Smooth muscle cell (in vitro differentiated cells): ENCODE data around the gene CD48. TPM values are rescaled to one million over a fixed set of nuclear protein-coding genes. Genes with fewer than 3 reads are reported as not detected.

Source experiments
- DNase-seq: peaks from one replicate; lab custom pipeline; 2025; ENCODE audit not compliant: unreplicated experiment; lab: John Stamatoyannopoulos, UW
- H2AFZ ChIP-seq: fragments of 200-600 bp; sonication (generic); 2 replicates; pipeline ENCODE4 v1.6.0; 2016; ENCODE audit warnings: antibody characterized with exemption, low read depth, mild to moderate bottlenecking
- H3F3A ChIP-seq: fragments of 200-600 bp; sonication (generic); 2 replicates; pipeline ENCODE4 v1.6.0; 2017; ENCODE audit warnings: antibody characterized with exemption, low read depth
- H3K27ac ChIP-seq: fragments of 200-600 bp; sonication (generic); 2 replicates; pipeline ENCODE4 v1.5.1; 2016; ENCODE audit warnings: low read depth, mild to moderate bottlenecking
- H3K27me3 ChIP-seq: fragments of 200-600 bp; sonication (generic); 2 replicates; pipeline ENCODE4 v1.6.1; 2016; ENCODE audit warnings: low read depth, mild to moderate bottlenecking
- H3K36me3 ChIP-seq: fragments of 200-600 bp; sonication (generic); 2 replicates; pipeline ENCODE4 v1.5.1; 2016; ENCODE audit warnings: low read depth
- H3K4me1 ChIP-seq: fragments of 200-600 bp; sonication (generic); 2 replicates; pipeline ENCODE4 v1.5.1; 2016; ENCODE audit warnings: low read depth
- H3K4me2 ChIP-seq: fragments of 200-600 bp; sonication (generic); 2 replicates; pipeline ENCODE4 v1.6.0; 2016; ENCODE audit warnings: mild to moderate bottlenecking
- H3K4me3 ChIP-seq: fragments of 200-600 bp; sonication (generic); 2 replicates; pipeline ENCODE4 v1.5.1; 2016; ENCODE audit warnings: mild to moderate bottlenecking
- H3K79me2 ChIP-seq: fragments of 200-600 bp; sonication (generic); 2 replicates; pipeline ENCODE4 v1.6.0; 2016; ENCODE audit warnings: low read depth, mild to moderate bottlenecking
- H3K9ac ChIP-seq: fragments of 200-600 bp; sonication (generic); 2 replicates; pipeline ENCODE4 v1.6.0; 2016; ENCODE audit warnings: low read depth
- H3K9me3 ChIP-seq: fragments of 200-600 bp; sonication (generic); replicated peaks from 2 replicates; pipeline ENCODE4 v1.5.1; 2016; ENCODE audit warnings: low read depth
- H4K20me1 ChIP-seq: fragments of 200-600 bp; sonication (generic); 2 replicates; pipeline ENCODE4 v1.6.0; 2016; ENCODE audit warnings: low read depth
- CTCF ChIP-seq: fragments of 200-600 bp; sonication (generic); IDR thresholded peaks from 2 replicates; pipeline ENCODE4 v1.5.1; 2017; ENCODE audit warnings: borderline replicate concordance, mild to moderate bottlenecking, antibody characterized with exemption; ENCODE audit not compliant: insufficient read depth, poor library complexity, severe bottlenecking
- WGBS: methylation state at CpG from one replicate; pipeline ENCODE4 v1.1.7; 2016; ENCODE audit warnings: low lambda C conversion rate; 5-methylcytosine and 5-hydroxymethylcytosine counted together
- polyA plus RNA-seq: library from polyadenylated mRNA; unstranded; fragments of >200 nt; fragmentation: Nextera tagmentation; extraction: Ambion mirVana; gene quantifications from 2 replicates; pipeline ENCODE4 v1.2.1, GENCODE V29; 2016
- total RNA-seq: library from RNA; depleted of rRNA; stranded (reverse); fragments of >200 nt; gene quantifications from 2 replicates; pipeline ENCODE4 v1.2.3, GENCODE V29; 2014

Gene CD48
- total and polyA plus RNA-seq, 2 experiments from 2014 or later = 0.37 TPM; not detected in 1

- WGBS = 90% methylated on average over 2 of the region's 2 CpGs
- Histone ChIP-seq H3K27me3 (no peaks in the 10 kb centered on the region), H3K9ac (no peak overlapping the region), H3K27ac (no peak overlapping the region), H2AFZ (no peak overlapping the region), H3K4me3 (no peak overlapping the region), H3F3A (no peaks in the 10 kb centered on the region), H4K20me1 (no peaks in the 10 kb centered on the region), H3K9me3 (no peaks in the 10 kb centered on the region), H3K4me1 (no peaks in the 10 kb centered on the region), H3K36me3 (no peaks in the 10 kb centered on the region), H3K4me2 (no peak overlapping the region), H3K79me2 (no peaks in the 10 kb centered on the region)
- no peak for TF ChIP-seq CTCF
- DNase-seq = no peak
Observed at GRCh38 chr1:160658814-160659193, 52.8 kb downstream of the CD48 start.

DNA sequence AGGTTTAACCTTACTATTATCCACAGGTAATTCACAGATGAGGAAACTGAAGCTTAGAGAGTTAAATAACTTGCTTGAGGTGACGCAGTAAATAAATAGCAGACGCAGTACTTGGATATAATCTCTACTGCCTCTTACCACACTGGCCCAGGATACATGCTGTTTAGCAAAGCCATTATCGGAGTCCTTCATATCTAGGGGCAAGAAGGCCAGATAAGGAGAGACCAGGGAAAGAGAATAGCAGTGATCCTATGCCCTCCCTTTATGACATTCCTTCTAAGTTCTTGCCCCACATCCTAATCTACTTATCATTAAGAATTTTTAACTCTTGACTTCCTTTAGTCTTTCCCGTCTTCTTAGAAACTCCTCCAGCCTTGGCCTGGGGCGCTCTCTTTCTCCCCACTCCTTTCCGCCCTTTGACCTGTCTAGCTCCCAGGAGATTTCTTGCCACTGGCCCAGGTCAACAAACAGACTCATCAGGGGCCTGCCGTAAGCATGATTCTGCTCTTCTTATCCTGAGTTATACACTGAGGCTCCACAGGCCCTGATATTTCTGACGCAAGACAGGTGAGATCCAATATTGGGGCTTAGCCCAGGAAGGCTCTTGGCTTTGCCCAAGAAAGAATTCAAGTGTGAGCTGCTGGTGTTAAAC lies 53.3 kb downstream of the CD48 start:
- Histone ChIP-seq H3K4me1 (no peaks in the 10 kb centered on the region), H3K4me3 (no peak overlapping the region), H3K27me3 (no peaks in the 10 kb centered on the region), H3K79me2 (no peaks in the 10 kb centered on the region), H3K36me3 (no peaks in the 10 kb centered on the region), H4K20me1 (no peaks in the 10 kb centered on the region), H3K9ac (no peak overlapping the region), H3K27ac (no peak overlapping the region), H3K4me2 (no peak overlapping the region), H3K9me3 (no peaks in the 10 kb centered on the region), H2AFZ (no peak overlapping the region), H3F3A (no peaks in the 10 kb centered on the region)
- DNase-seq = no peak
- TF ChIP-seq CTCF = no peak
- WGBS = 55% methylated on average over 8 of the region's 8 CpGs

GRCh38 chr1:160657250-160657781 lies 54.3 kb downstream of the CD48 start:
- H3K9me3 ChIP-seq = no peaks in the 10 kb centered on the region
- H2AFZ ChIP-seq = no peak overlapping the region
- no peak for TF ChIP-seq CTCF
- no peak overlapping the region for H3K27ac ChIP-seq
- 64% methylated on average over 5 of the region's 5 CpGs for WGBS
- no peaks in the 10 kb centered on the region for H3F3A ChIP-seq
- no peak for DNase-seq
- H3K4me3 ChIP-seq = no peak overlapping the region
- H3K9ac ChIP-seq = no peak overlapping the region
- H3K36me3 ChIP-seq = no peaks in the 10 kb centered on the region
- H3K4me1 ChIP-seq = peaks cover 3% of the 10 kb centered on the region
- H4K20me1 ChIP-seq = no peaks in the 10 kb centered on the region
- no peak overlapping the region for H3K4me2 ChIP-seq
- H3K79me2 ChIP-seq = no peaks in the 10 kb centered on the region
- no peaks in the 10 kb centered on the region for H3K27me3 ChIP-seq

DNA sequence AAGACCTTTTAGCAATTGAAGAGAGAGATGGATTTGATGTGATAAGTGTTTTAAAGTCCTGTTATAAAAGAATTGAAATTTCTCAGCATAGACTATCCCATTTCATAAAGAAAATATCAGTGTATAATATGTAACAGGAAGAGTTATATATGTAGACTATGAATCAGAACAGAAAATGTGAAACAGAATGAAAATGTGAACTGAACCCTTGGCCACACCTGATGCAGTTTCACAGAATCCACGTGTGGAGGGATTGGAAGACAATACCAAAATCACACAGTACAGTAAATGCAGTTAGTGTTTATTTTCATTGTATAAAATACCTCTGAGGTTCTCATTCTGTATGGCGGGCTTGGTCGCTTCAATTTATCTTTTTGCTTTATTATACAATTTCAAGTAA lies 54.9 kb downstream of the CD48 start:
- H3K4me1 ChIP-seq = peaks cover 7% of the 10 kb centered on the region
- no peaks in the 10 kb centered on the region for H3K36me3 ChIP-seq
- H3F3A ChIP-seq = no peaks in the 10 kb centered on the region
- no peaks in the 10 kb centered on the region for H4K20me1 ChIP-seq
- no peak overlapping the region for H3K27ac ChIP-seq
- no peaks in the 10 kb centered on the region for H3K27me3 ChIP-seq
- H3K79me2 ChIP-seq = no peaks in the 10 kb centered on the region
- no peaks in the 10 kb centered on the region for H3K9me3 ChIP-seq
- TF ChIP-seq CTCF = no peak
- no peak overlapping the region for H2AFZ ChIP-seq
- H3K9ac ChIP-seq = no peak overlapping the region
- no peak overlapping the region for H3K4me2 ChIP-seq
- WGBS = 74% methylated on average over 3 of the region's 3 CpGs
- H3K4me3 ChIP-seq = no peak overlapping the region
- DNase-seq = no peak
